ENCODE measurements around the gene ADAM12.

ADAM12 gene

GRCh38 chr10:126230587-126230986 is 157.7 kb downstream of the ADAM12 start:
- DNase-seq = no peak

DNA sequence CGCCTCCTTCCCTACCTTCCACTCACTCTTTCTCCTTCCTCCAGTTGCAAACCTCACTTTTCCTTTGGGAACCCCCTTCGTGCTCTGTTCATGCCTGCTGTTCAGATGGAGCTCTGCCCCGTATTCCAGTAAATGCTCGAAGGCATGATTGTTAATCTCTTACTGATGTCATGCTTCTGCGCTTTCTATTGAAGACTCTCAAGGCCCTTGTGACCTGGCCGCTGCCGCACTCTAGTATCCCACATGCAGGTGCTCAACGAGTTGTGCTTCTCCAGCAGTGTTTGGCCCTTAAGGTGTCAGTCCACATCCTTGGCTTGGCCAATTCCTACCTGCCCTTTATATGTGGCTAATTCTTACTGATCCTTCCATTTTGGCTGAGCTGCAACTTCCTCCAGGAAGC is 158.6 kb downstream of the ADAM12 start:
- no peak for DNase-seq

DNA sequence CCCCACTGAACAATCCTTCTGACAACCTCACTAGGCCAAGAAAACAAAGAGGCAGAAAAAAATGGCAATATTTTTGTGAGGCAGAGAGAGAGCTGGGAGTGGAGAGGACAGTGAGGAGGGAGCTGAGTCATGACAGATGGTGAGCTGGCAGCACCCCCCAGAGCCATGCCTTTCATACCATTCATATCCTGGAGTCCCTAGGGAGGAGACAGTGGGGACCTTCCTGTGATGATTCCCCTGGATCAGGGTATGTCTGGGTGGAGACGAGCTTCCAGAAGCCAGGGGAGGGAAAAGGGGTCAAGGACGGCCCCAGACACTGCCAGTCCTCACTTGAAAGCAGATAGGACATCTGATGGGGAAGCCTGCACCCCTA is 160.5 kb downstream of the ADAM12 start:
- no peak for DNase-seq

GRCh38 chr10:126226988-126227761 is 161.1 kb downstream of the ADAM12 start:
- no peak for DNase-seq

DNA sequence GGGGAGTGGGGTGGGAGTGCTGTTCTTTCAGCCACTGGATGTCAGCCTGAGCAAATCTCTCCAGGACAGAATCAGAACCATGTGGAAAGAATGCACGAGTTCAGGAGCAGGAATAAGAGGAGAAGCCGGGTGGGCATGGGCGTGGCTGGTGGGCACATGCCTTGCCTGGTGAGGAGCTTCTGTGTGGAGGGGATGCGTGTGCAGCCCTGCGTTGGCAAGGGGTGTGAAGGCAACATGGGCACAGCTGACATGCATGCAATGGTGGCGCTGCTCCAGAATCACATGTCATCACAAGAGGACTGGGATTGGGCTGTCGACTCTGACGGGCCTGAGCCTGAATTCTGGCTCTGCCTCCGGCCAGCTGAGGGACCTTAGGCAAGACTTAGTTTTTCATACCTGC is 162.1 kb downstream of the ADAM12 start:
- DNase-seq = no peak

DNA sequence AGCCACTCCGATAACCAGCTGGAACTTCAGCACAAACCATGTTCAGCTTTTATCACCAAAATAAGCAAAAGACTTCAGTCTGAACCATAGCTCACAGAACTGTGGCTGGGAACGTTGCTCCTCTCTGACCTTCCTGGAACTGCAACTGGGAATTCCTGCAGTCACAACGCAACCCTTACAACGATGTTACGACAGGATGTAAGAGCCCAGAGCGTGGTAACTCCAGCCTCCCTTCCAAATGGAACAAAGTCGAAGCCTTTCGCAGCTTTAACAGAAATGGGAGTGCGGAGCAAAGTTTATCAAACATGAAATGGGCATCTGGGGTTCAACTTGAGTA is 162.6 kb downstream of the ADAM12 start:
- DNase-seq = no peak

GRCh38 chr10:126224967-126225671 is 163.2 kb downstream of the ADAM12 start:
- no peak for DNase-seq

DNA sequence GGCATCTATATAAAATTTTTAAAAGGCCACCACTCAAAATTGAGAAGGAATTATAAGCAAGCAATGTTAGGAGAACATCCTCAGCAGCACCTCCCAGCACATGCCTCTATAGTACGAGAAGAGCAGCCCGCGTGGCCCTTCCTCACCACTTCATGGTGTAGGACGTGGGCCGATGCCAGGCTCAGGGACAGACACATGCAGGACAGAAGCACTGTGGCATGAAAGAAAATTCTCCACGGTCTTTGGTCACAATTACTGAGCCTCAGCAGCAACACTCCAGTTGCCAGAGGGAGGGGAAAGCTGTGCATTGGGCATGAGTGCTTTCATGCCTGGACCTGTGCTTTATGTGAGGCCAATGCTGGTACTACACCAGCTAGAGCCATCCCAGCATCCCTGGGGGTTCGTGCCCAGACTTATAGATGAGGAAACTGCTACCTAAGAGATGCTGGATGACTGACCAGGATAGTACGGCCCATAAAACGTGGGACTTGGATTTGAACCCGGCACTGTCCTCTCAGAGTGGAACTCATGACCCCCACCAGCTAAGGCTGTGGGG is 164.7 kb downstream of the ADAM12 start:
- no peak for DNase-seq

- no peak for DNase-seq
Observed at GRCh38 chr10:126222736-126223511, 165.4 kb downstream of the ADAM12 start.

DNA sequence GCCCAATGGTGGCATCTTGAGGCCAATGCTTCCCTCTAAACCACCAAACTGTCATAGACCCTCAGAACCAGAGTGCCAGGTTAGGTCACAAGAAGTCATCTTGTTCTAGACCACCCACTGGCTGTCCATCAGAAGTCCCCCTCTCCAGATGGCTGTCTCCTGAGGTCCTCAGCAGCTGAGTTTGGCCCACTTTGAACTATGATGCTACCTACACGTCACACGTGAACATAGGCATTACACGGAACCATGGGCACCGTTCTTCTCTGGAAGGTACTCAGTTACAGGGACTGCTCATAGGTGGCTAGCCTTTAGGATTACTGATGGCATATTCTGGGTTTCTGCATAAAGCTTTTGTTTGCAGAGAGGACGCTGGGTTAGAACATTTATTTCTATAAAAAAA is 166.4 kb downstream of the ADAM12 start:
- DNase-seq = no peak

GRCh38 chr10:126218778-126219649 is 169.3 kb downstream of the ADAM12 start:
- no peak for DNase-seq

- DNase-seq = no peak
Observed at GRCh38 chr10:126218174-126218573, 170.1 kb downstream of the ADAM12 start.

DNA sequence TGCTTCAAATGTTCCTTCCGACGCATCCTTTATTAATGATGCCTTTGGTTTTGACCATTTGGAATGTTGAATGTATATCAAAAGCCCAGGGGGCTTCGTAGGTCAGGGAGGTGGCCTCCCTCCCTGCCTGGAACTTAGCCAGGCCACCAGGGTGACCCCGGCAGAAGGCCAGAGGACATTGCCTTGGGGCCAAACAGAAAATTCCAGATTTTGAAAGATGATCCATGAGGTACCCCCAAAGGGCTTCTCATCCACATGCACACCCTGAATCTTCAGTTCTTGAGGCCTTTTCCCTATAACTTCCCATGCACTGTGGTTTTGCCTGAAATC is 171.7 kb downstream of the ADAM12 start:
- no peak for DNase-seq

- DNase-seq = no peak
Observed at GRCh38 chr10:126215746-126216631, 172.3 kb downstream of the ADAM12 start.

GRCh38 chr10:126214679-126215078 is 173.6 kb downstream of the ADAM12 start:
- DNase-seq = no peak

GRCh38 chr10:126214021-126214420 is 174.3 kb downstream of the ADAM12 start:
- no peak for DNase-seq

DNA sequence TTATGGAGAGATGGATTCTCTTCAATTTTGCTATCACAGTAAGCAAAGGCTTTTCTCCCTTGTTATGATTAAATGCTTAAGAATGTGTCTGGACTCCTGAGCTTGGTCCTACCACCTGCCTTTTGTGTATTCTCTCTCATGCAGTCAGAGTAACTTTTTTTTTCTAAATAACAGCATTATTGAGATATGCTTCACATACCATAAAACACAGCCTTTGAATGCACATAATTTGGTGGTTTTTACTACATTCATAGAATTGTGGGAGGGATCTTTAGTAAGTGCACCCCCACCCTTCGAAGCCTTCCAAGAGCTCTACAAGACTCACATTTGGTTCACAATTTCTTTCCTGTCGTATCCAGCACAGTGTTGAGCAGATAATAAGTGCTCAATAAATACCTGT is 175.5 kb downstream of the ADAM12 start:
- no peak for DNase-seq

- DNase-seq = no peak
Observed at GRCh38 chr10:126210051-126210651, 178.1 kb downstream of the ADAM12 start.

GRCh38 chr10:126209451-126209850 is 178.8 kb downstream of the ADAM12 start:
- DNase-seq = no peak

- no peak for DNase-seq
Observed at GRCh38 chr10:126208726-126209302, 179.5 kb downstream of the ADAM12 start.

DNA sequence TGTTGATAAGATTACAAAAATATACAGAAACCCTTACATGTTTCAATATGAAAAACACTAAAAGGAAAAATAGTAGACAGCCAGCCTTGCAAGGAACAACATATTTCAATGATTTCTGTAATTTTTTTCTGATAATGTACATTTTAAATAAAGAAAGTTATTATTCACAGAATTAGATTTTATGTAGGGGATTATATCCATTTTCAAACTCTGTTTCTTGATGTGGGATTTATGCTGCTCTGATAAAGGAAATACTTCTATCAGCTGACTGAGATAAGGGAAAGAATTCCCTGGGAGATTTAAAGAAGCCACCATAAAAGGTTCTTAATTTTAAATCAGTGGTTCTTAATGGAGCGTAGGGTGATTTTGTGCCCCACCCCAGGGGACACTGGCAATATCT is 180.4 kb downstream of the ADAM12 start:
- no peak for DNase-seq

Measured in hematopoietic multipotent progenitor cell treated with erythropoietin and hydrocortisone succinate and interleukin-3 and kit ligand, for 8 days (in vitro differentiated cells).